K562 (cell line): ENCODE data around the gene PSMD8. TPM values are rescaled to one million over a fixed set of nuclear protein-coding genes. Genes with fewer than 3 reads are reported as not detected.

Source experiments
- CBX1 ChIP-seq: sonication (generic); IDR thresholded peaks from 2 replicates; pipeline ENCODE4 v1.6.1; 2016; ENCODE audit warnings: antibody characterized with exemption, low read depth, mild to moderate bottlenecking
- CBX8 ChIP-seq: fragments of 200-600 bp; sonication (generic); IDR thresholded peaks from 2 replicates; pipeline ENCODE4 v1.6.1; 2012; ENCODE audit warnings: borderline replicate concordance, mixed run types, low read depth, mild to moderate bottlenecking, moderate library complexity, mixed read lengths, low read length, control low read depth, inconsistent platforms; ENCODE audit not compliant: poor library complexity, severe bottlenecking; ENCODE audit errors: extremely low read depth
- CHD4 ChIP-seq: fragments of 200-600 bp; sonication (generic); IDR thresholded peaks from 3 replicates; pipeline ENCODE4 v1.6.1; 2012; ENCODE audit warnings: low read depth, mild to moderate bottlenecking, mixed read lengths, low read length, inconsistent platforms; ENCODE audit not compliant: insufficient read depth, insufficient replicate concordance, poor library complexity, severe bottlenecking
- CREB3 ChIP-seq: fragments of 450-650 bp; conservative IDR thresholded peaks from 2 replicates; pipeline ENCODE4 v1.6.1; 2016; ENCODE audit warnings: missing genetic modification characterization, low read depth, mild to moderate bottlenecking, missing compliant biosample characterization, moderate library complexity
- DACH1 ChIP-seq: fragments of 450-650 bp; IDR thresholded peaks from 2 replicates; pipeline ENCODE4 v1.6.1; 2018; ENCODE audit not compliant: partially characterized antibody
- EP400 ChIP-seq: fragments of 450-650 bp; IDR thresholded peaks from 2 replicates; pipeline ENCODE4 v1.6.1; 2017; ENCODE audit warnings: antibody characterized with exemption, mild to moderate bottlenecking, moderate library complexity
- FOXO4 ChIP-seq: fragments of 450-650 bp; formaldehyde crosslinking; IDR thresholded peaks from 2 replicates; pipeline ENCODE4 v1.4.0; 2020; ENCODE audit warnings: mild to moderate bottlenecking, moderate library complexity
- HDAC2 ChIP-seq: fragments of 450-650 bp; IDR thresholded peaks from 2 replicates; pipeline ENCODE4 v1.6.1; 2016; ENCODE audit warnings: mild to moderate bottlenecking
- KDM1A ChIP-seq, 2 experiments: fragments of 450-650 bp; IDR thresholded peaks; 2 replicates each; pipeline ENCODE4 v1.6.1; 2016; ENCODE audit warnings: mild to moderate bottlenecking in 2 of 2
- MAFF ChIP-seq: IDR thresholded peaks from 2 replicates; pipeline ENCODE4 v1.6.1; 2012; ENCODE audit warnings: low read length, improper control_type of control experiment
- MCM7 ChIP-seq, 2 experiments: fragments of 450-650 bp; IDR thresholded peaks; 2 replicates each; pipeline ENCODE4 v1.6.1; 2016 to 2018
- MLLT1 ChIP-seq, 2 experiments: fragments of 450-650 bp; IDR thresholded peaks; 2 replicates each; pipeline ENCODE4 v1.6.1; 2016
- PHF21A ChIP-seq: fragments of 450-650 bp; IDR thresholded peaks from 2 replicates; pipeline ENCODE4 v1.6.1; 2017; ENCODE audit warnings: low read depth, borderline replicate concordance
- RBM22 ChIP-seq: fragments of 200-400 bp; formaldehyde crosslinking; IDR thresholded peaks from 2 replicates; pipeline ENCODE4 v1.6.1; 2018; ENCODE audit warnings: low read length, low read depth; ENCODE audit not compliant: poor library complexity, severe bottlenecking
- SMARCA5 ChIP-seq: fragments of 450-650 bp; IDR thresholded peaks from 2 replicates; pipeline ENCODE4 v1.6.1; 2016
- SRSF9 ChIP-seq: fragments of 200-400 bp; formaldehyde crosslinking; IDR thresholded peaks from 2 replicates; pipeline ENCODE4 v1.6.1; 2017; ENCODE audit warnings: low read depth, low read length, borderline replicate concordance
- U2AF1 ChIP-seq: fragments of 200-400 bp; formaldehyde crosslinking; optimal IDR thresholded peaks from 2 replicates; pipeline ENCODE3; 2017; ENCODE audit warnings: mild to moderate bottlenecking, low read depth, low read length, moderate library complexity
- ZHX1 ChIP-seq: fragments of 150-350 bp; conservative IDR thresholded peaks from 2 replicates; pipeline ENCODE4 v1.6.1; 2014; ENCODE audit warnings: low read length
- ZNF121 ChIP-seq: sonication (generic); formaldehyde crosslinking; conservative IDR thresholded peaks from 2 replicates; pipeline ENCODE4 v1.8.0; 2022; ENCODE audit warnings: missing genetic modification reagents
- ZNF740 ChIP-seq, 3 experiments: fragments of 200-800 bp in 1 of 3; sonication (Bioruptor generic) in 1 of 3; sonication (generic) in 1 of 3; formaldehyde crosslinking in 1 of 3; IDR thresholded peaks; 2 replicates each; pipeline versions ENCODE4 v1.6.1 to v1.8.0; 2016 to 2022; ENCODE audit warnings: mild to moderate bottlenecking in 2 of 3, missing compliant biosample characterization in 2 of 3, missing genetic modification characterization in 2 of 3, missing genetic modification reagents in 1 of 3
- ZNF76 ChIP-seq: fragments of 250-450 bp; sonication (Bioruptor Pico); IDR thresholded peaks from 2 replicates; pipeline ENCODE4 v1.4.0; 2020; ENCODE audit warnings: mild to moderate bottlenecking, moderate library complexity, borderline replicate concordance
- ZNF780A ChIP-seq: fragments of 250-450 bp; sonication (Bioruptor Pico); IDR thresholded peaks from 2 replicates; pipeline ENCODE4 v1.5.0; 2021; ENCODE audit warnings: mild to moderate bottlenecking
- polyA plus RNA-seq, 8 experiments: library from polyadenylated mRNA; depleted of rRNA in 4 of 8; stranded (reverse) in 5 of 8; unstranded in 3 of 8; fragments of >200 nt; fragmentation: Nextera tagmentation in 2 of 8; fragmentation: Illumina TruSeq in 1 of 8; extraction: Ambion mirVana in 2 of 8; extraction: Trizol in 1 of 8; gene quantifications; 2 replicates each; pipeline versions ENCODE4 v1.2.1 to v1.2.3, GENCODE V29; 2011 to 2014; ENCODE audit warnings: inconsistent platforms in 1 of 8, missing spikeins in 1 of 8
- total RNA-seq, 7 experiments: library from RNA; depleted of rRNA in 6 of 7; stranded (reverse); fragments of >200 nt in 6 of 7; fragmentation: Illumina TruSeq in 2 of 7; extraction: Trizol in 2 of 7; gene quantifications; 2 replicates each; pipeline versions ENCODE4 v1.2.1 to v1.2.3, GENCODE V29; 2011 to 2021; ENCODE audit warnings: low replicate concordance in 1 of 7

The PSMD8 gene
- total and polyA plus RNA-seq, 9 of the 15 experiments (the other 6 are each of a cell fraction or from before 2014, with no cell fraction given) = 130 to 583 (median 315) TPM

GRCh38 chr19:38413416-38413815 lies 39.0 kb downstream of the PSMD8 start (continued):
- TF ChIP-seq ZHX1 (no peak), ZNF780A (CRISPR knock-in tag) (no peak), EP400 (no peak), HDAC2 (peak; percentile 71; the same call in 1 of the 2 replicates), CREB3 (tag) (no peak), ZNF76 (CRISPR knock-in tag) (no peak), CBX8 (no peak), ZNF121 (CRISPR knock-in tag) (no peak), U2AF1 (no peak), CBX1 (peak; percentile 86; the same call in 1 of the 2 replicates), PHF21A (no peak), ZNF740 (CRISPR knock-in tag; IDR thresholded peaks at IDR 0.05) (peak; percentile 40; the same call in 1 of the 2 replicates), ZNF740 (tag; IDR thresholded peaks at IDR 0.05) (no peak), FOXO4 (no peak), MLLT1 (IDR thresholded peaks at IDR 0.05) (no peak), RBM22 (no peak), KDM1A (IDR thresholded peaks at IDR 0.05) (peak; percentile 79 to 87), CHD4 (peak; percentile 92), SMARCA5 (peak; percentile 88; the same call in 1 of the 2 replicates), MAFF (no peak), SRSF9 (no peak), DACH1 (no peak), MCM7 (IDR thresholded peaks at IDR 0.05) (no peak)
